HAP-1 (cell line): ENCODE measurements around the gene SAMSN1.

ENCODE experiments used
- DNase-seq, 2 experiments: peaks; one replicate each; pipeline ENCODE4 v3.0.0-alpha.2; 2016 to 2020; ENCODE audit warnings: low spot score in 2 of 2
- H3K27me3 ChIP-seq: fragments of 250-450 bp; sonication (Bioruptor Pico); 2 replicates; pipeline ENCODE4 v1.5.1; 2020; ENCODE audit warnings: low read depth, mild to moderate bottlenecking, moderate library complexity
- H3K36me3 ChIP-seq: fragments of 250-450 bp; sonication (Bioruptor Pico); replicated peaks from 2 replicates; pipeline ENCODE4 v1.5.1; 2020; ENCODE audit warnings: mild to moderate bottlenecking
- H3K4me1 ChIP-seq: fragments of 250-450 bp; sonication (Bioruptor Pico); 2 replicates; pipeline ENCODE4 v1.5.1; 2020; ENCODE audit warnings: mild to moderate bottlenecking
- H3K4me3 ChIP-seq: fragments of 250-450 bp; sonication (Bioruptor Pico); 2 replicates; pipeline ENCODE4 v1.5.1; 2020; ENCODE audit warnings: mild to moderate bottlenecking, moderate library complexity
- H3K9me3 ChIP-seq: fragments of 250-450 bp; sonication (Bioruptor Pico); 2 replicates; pipeline ENCODE4 v1.5.1; 2020; ENCODE audit warnings: mild to moderate bottlenecking, moderate library complexity
- in situ Hi-C: fragments of 300-500 bp; cut with MboI; formaldehyde crosslinking; loops from 3 replicates; pipeline ENCODE4 v1.14.3; 2020; ENCODE audit warnings: low sequenced_read_pairs, inconsistent platforms, mixed read lengths

SAMSN1 gene

GRCh38 chr21:14479241-14479786, 66.8 kb downstream of the SAMSN1 start:
- H3K9me3 ChIP-seq, result no peaks in the 10 kb centered on the region; the same call in 1 of the 2 replicates
- H3K27me3 ChIP-seq, result no peaks in the 10 kb centered on the region
- no peaks in the 10 kb centered on the region for H3K36me3 ChIP-seq
- no peak overlapping the region for H3K4me3 ChIP-seq
- in situ Hi-C loops, result no loop called here
- H3K4me1 ChIP-seq, result no peaks in the 10 kb centered on the region
- DNase-seq, result no peak

- no peak for DNase-seq
- in situ Hi-C loops, result no loop called here
- H3K4me1 ChIP-seq, result no peaks in the 10 kb centered on the region
- no peaks in the 10 kb centered on the region; the same call in 1 of the 2 replicates for H3K9me3 ChIP-seq
- H3K4me3 ChIP-seq, result no peak overlapping the region
- H3K27me3 ChIP-seq, result no peaks in the 10 kb centered on the region
- no peaks in the 10 kb centered on the region for H3K36me3 ChIP-seq
Observed at GRCh38 chr21:14477841-14478240, 68.3 kb downstream of the SAMSN1 start.

GRCh38 chr21:14477133-14477532, 69.0 kb downstream of the SAMSN1 start:
- in situ Hi-C loops, result no loop called here
- Histone ChIP-seq H3K27me3 (no peaks in the 10 kb centered on the region), H3K4me3 (no peak overlapping the region), H3K9me3 (no peaks in the 10 kb centered on the region; the same call in 1 of the 2 replicates), H3K4me1 (no peaks in the 10 kb centered on the region), H3K36me3 (no peaks in the 10 kb centered on the region)
- DNase-seq, result no peak

GRCh38 chr21:14474995-14475394, 71.1 kb downstream of the SAMSN1 start:
- no peaks in the 10 kb centered on the region for H3K27me3 ChIP-seq
- DNase-seq, result no peak
- in situ Hi-C loops, result no loop called here
- H3K4me1 ChIP-seq, result no peaks in the 10 kb centered on the region
- H3K9me3 ChIP-seq, result no peaks in the 10 kb centered on the region; the same call in 1 of the 2 replicates
- H3K4me3 ChIP-seq, result no peak overlapping the region
- no peaks in the 10 kb centered on the region for H3K36me3 ChIP-seq

GRCh38 chr21:14469641-14470040, 76.5 kb downstream of the SAMSN1 start:
- Histone ChIP-seq H3K27me3 (no peaks in the 10 kb centered on the region), H3K9me3 (no peaks in the 10 kb centered on the region; the same call in 1 of the 2 replicates), H3K36me3 (no peaks in the 10 kb centered on the region), H3K4me1 (no peaks in the 10 kb centered on the region), H3K4me3 (no peak overlapping the region)
- in situ Hi-C loops, result no loop called here
- no peak for DNase-seq

GRCh38 chr21:14466715-14467114, 79.4 kb downstream of the SAMSN1 start:
- H3K4me1 ChIP-seq, result no peaks in the 10 kb centered on the region
- H3K36me3 ChIP-seq, result no peaks in the 10 kb centered on the region
- in situ Hi-C loops, result no loop called here
- no peaks in the 10 kb centered on the region for H3K27me3 ChIP-seq
- no peak for DNase-seq
- no peaks in the 10 kb centered on the region for H3K9me3 ChIP-seq
- H3K4me3 ChIP-seq, result no peak overlapping the region

- H3K9me3 ChIP-seq, result no peaks in the 10 kb centered on the region
Observed at GRCh38 chr21:14457762-14458161, 88.4 kb downstream of the SAMSN1 start.

GRCh38 chr21:14456911-14457310, 89.2 kb downstream of the SAMSN1 start:
- in situ Hi-C loops, result no loop called here
- Histone ChIP-seq H3K4me1 (no peaks in the 10 kb centered on the region), H3K36me3 (no peaks in the 10 kb centered on the region), H3K4me3 (no peak overlapping the region), H3K27me3 (no peaks in the 10 kb centered on the region), H3K9me3 (no peaks in the 10 kb centered on the region)
- no peak for DNase-seq

More at GRCh38 chr21:14457762-14458161, 88.4 kb downstream of the SAMSN1 start:
- no peak overlapping the region for H3K4me3 ChIP-seq
- no peak for DNase-seq
- no peaks in the 10 kb centered on the region for H3K27me3 ChIP-seq
- in situ Hi-C loops, result no loop called here
- no peaks in the 10 kb centered on the region for H3K36me3 ChIP-seq
- no peaks in the 10 kb centered on the region for H3K4me1 ChIP-seq

- in situ Hi-C loops, result no loop called here
- Histone ChIP-seq H3K9me3 (no peaks in the 10 kb centered on the region), H3K4me3 (no peak overlapping the region), H3K27me3 (no peaks in the 10 kb centered on the region), H3K36me3 (no peaks in the 10 kb centered on the region), H3K4me1 (no peaks in the 10 kb centered on the region)
- no peak for DNase-seq
Observed at GRCh38 chr21:14454016-14455009, 91.8 kb downstream of the SAMSN1 start.

- H3K9me3 ChIP-seq, result no peaks in the 10 kb centered on the region
- H3K27me3 ChIP-seq, result no peaks in the 10 kb centered on the region
- H3K4me3 ChIP-seq, result no peak overlapping the region
- DNase-seq, result no peak
- H3K36me3 ChIP-seq, result no peaks in the 10 kb centered on the region
- in situ Hi-C loops, result no loop called here
- H3K4me1 ChIP-seq, result no peaks in the 10 kb centered on the region
Observed at GRCh38 chr21:14453339-14454015, 92.6 kb downstream of the SAMSN1 start.

GRCh38 chr21:14452727-14453241, 93.3 kb downstream of the SAMSN1 start:
- in situ Hi-C loops, result no loop called here
- Histone ChIP-seq H3K4me1 (no peaks in the 10 kb centered on the region), H3K27me3 (no peaks in the 10 kb centered on the region), H3K36me3 (no peaks in the 10 kb centered on the region), H3K9me3 (no peaks in the 10 kb centered on the region), H3K4me3 (no peak overlapping the region)
- no peak for DNase-seq

GRCh38 chr21:14452031-14452726, 93.9 kb downstream of the SAMSN1 start:
- no peaks in the 10 kb centered on the region for H3K4me1 ChIP-seq
- no peaks in the 10 kb centered on the region for H3K9me3 ChIP-seq
- H3K36me3 ChIP-seq, result no peaks in the 10 kb centered on the region
- no peak overlapping the region for H3K4me3 ChIP-seq
- in situ Hi-C loops, result no loop called here
- no peaks in the 10 kb centered on the region for H3K27me3 ChIP-seq
- no peak for DNase-seq

GRCh38 chr21:14451546-14451945, 94.6 kb downstream of the SAMSN1 start:
- Histone ChIP-seq H3K27me3 (no peaks in the 10 kb centered on the region), H3K4me3 (no peak overlapping the region)
- no peak for DNase-seq

More at GRCh38 chr21:14451546-14451945, 94.6 kb downstream of the SAMSN1 start:
- H3K9me3 ChIP-seq, result no peaks in the 10 kb centered on the region
- H3K4me1 ChIP-seq, result no peaks in the 10 kb centered on the region
- in situ Hi-C loops, result no loop called here
- no peaks in the 10 kb centered on the region for H3K36me3 ChIP-seq
